ENCODE measurements around the gene ENPEP.
"Not testable (repeated sequence)": the region's sequence is repeated elsewhere in the genome, so short reads cannot be mapped to it uniquely, and the experiment has no call there.

The ENPEP gene

DNA sequence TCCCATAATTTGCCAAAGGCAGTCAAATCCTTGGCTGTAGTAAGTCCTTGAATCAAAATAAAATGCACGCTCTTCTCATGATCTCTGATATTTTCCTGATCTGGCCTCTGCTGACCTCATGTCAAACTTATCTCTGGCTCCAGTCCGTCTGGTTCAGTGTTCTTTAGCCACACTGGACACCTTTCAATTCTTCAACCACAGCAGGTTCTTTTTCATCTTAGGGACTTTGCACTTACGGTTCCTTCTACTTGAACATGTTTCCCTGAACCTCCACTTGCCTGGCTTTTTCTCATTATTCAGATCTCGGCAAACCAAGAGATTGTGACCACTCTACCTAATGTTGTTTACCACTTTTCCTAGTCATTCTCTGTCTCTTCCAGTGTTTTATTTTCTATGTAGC is 10.3 kb downstream of the ENPEP start:
- no peak for DNase-seq

GRCh38 chr4:110486850-110487249 is 10.9 kb downstream of the ENPEP start:
- DNase-seq = not testable (repeated sequence)

DNA sequence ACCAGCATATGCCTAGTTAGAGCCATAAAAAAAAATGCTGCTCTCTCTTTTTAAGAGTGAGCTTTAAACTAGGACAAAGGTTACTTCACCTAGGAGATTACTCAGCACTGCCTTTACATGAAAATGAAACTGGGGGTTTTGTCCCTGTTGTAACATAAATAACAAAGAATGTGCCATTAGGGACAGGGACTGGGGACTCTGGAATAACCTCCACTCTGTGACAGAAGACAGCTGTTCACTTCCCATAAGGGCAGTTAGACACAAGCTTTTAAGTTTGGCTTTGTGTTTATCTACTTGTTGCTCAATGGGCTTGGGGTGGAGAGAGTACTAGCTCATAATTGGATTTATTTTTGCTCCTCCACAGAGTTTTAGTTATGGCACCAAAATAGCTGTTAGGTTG is 11.9 kb downstream of the ENPEP start:
- no peak for DNase-seq

- no peak for DNase-seq
These were observed 14.1 kb downstream of the ENPEP start for GRCh38 chr4:110489901-110490508.

DNA sequence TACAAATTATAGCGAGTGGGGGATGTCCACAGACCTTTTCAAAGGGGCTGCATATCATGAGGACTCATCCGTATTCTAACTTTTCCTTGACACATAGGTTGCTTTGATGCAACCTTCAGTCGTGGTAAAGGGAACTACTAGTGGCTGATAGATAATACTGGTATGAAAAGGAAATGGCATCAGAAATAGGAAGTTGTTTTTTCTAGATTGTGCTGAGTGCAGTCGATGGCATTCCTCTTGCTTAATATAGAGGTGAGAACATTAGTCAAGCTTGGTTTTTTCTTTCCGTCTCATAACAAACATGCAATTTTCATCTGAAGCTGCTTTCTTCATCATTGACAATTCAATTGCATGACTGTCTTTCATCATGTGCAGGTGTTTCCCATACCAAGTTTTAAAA is 16.6 kb downstream of the ENPEP start:
- DNase-seq = no peak

GRCh38 chr4:110493520-110493919 is 17.6 kb downstream of the ENPEP start:
- no peak for DNase-seq

- DNase-seq = no peak
These were observed 22.5 kb downstream of the ENPEP start for GRCh38 chr4:110498420-110498819.

DNA sequence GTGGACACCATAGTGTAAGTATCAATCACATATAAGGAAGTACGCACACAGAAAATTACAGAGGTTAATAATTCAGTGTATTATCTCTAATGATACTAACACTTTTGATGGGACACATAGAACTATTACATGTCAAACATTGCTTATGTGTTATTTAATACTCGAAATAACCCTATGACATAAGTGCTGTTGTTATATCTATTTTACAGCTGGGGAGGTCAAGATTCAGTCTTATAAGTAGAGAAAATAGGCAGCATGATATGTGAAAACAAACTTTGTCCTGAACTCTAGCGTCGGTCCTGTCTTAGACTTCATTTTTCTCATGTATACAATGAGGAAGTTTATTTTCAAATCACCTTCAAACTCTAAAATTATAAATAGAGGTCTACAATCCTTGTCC is 23.2 kb downstream of the ENPEP start:
- no peak for DNase-seq

DNA sequence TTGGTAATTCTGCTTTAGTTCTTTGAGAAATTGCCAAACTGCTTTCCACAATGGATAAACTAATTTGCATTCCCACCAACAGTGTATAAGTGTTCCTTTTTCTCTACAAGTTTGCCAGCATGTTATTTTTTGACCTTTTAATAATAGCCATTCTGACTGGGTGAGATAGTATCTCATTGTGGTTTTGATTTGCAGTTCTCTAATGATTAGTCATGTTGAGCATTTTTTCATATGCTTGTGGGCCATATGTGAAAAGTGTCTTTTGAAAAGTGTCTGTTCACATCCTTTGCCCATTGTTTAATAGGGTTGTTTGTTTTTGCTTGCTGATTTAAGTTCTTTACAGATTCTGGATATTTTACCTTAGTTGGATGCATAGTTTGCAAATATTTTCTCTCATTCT is 25.9 kb downstream of the ENPEP start:
- no peak for DNase-seq

- DNase-seq = no peak
These were observed 27.5 kb downstream of the ENPEP start for GRCh38 chr4:110503270-110504083.

- DNase-seq = no peak
These were observed 28.1 kb downstream of the ENPEP start for GRCh38 chr4:110504084-110504435.

DNA sequence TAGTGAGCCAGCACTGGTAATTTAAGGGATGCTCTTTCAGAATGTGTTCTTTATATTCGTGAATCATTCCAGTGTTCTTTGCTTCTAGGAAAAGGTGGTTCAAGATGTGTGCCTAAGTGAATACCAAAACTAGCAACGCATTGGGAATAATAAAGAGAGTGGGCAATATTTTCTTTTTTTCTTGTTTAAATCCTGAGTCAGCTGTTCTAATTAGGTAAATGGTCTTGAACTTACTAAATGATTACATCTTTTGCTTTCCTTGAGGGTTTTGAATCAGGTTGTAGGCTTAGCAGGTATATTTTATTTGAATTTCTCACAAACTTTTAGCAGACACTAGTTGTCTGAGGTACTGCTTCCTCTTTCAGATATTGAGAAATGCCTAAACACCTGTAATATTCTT is 29.5 kb downstream of the ENPEP start:
- DNase-seq = no peak

DNA sequence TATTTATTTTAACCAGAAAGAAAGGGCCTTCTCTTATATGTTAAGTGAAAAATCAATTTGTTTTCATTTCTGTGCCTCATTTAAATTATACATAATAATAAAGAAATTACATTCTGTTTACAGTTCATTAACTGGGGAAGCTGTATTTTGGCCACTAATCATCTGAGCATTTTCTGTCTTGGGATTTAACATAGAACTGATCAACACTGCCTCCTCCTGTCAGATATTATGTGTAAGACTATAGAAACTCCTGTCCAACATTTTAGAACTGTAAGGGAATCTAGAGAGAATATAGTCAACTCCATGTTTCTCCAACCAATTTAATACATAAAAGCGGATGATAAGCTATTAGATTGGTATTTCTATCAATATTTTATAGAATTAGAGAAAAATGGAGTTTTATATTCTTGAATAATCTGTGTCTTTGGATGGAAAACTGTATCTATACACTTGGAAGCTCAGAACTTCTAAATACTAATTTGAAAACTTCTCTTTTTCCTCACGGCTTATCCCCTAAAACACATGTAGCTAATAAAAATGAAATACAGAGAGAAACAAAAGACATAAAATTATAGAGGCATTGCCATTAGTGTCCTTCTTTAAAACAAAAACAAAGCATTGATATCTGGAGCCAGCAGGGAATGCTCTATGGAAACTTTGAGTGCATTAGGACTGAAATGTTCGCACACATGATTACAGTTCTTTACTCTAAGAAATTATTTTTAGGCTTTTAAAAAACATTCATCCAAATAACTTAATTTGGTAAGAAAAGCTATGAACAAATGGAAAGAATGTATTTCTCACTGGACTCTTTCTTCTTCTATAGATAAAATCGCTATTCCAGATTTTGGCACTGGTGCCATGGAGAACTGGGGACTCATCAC is 33.1 kb downstream of the ENPEP start:
- no peak for DNase-seq

DNA sequence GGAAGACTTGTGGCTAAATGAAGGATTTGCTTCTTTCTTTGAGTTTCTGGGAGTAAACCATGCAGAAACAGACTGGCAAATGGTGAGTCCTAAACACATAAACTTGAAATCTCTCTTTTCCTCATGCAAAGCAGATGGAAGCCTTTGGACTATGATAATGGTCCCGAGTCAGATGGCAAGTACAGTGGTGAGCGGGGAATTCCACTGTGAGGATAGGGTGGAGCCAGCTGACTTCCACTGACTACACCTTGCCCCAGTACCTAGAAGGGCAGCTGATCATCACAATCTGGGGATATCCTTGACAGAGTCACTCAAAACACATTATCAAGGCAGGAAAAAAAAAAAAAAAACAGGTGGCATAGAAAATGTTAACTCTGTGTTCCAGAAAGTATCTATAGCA is 34.3 kb downstream of the ENPEP start:
- no peak for DNase-seq

- DNase-seq = peak; percentile 57
These were observed 35.1 kb downstream of the ENPEP start for GRCh38 chr4:110510955-110511544.

DNA sequence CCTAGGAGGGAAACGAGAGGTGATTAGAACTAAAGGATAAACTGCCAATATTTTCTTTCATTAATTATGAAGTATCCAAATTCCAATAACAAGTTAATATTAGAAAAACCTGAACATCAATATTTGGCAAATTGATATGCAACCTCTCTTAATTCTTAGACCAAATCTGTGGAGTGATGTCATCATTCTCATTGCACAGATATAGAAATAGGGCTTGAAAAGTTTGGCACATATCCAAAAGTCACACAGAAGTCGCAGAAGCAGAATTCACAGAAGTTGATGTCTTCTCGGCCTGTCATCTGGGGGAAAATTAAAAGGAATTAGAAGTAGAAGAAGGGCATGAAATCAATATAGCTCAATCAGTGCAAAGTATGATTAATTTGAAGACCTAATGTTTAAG is 36.9 kb downstream of the ENPEP start:
- no peak for DNase-seq

DNA sequence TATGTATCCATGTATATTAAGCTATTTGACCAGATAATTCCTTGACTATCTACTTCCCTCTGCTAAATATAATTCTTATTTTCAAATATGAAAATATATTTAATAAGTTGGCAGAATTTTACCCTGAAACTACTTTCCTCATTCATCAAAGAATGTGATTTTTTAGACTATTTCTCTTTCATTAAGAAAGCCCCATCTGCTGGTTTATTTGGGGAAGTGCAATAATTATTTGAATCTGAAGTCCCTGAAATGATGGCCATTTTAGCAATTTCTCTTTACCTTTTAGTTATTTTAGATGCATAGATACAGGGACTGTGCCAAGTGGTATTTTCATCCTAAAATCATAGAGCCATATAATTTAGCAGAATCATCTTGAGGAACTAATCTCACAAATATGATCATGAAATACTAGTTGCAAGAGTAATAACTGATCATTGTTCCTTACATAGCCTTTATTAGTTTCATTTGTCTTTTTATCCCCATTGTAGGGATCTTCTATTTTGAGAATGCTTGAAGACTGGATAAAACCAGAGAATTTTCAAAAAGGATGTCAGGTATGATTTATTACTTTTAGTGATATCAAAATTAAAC is 39.0 kb downstream of the ENPEP start:
- peak; percentile 35 for DNase-seq

GRCh38 chr4:110515676-110516075 is 39.7 kb downstream of the ENPEP start:
- no peak for DNase-seq

DNA sequence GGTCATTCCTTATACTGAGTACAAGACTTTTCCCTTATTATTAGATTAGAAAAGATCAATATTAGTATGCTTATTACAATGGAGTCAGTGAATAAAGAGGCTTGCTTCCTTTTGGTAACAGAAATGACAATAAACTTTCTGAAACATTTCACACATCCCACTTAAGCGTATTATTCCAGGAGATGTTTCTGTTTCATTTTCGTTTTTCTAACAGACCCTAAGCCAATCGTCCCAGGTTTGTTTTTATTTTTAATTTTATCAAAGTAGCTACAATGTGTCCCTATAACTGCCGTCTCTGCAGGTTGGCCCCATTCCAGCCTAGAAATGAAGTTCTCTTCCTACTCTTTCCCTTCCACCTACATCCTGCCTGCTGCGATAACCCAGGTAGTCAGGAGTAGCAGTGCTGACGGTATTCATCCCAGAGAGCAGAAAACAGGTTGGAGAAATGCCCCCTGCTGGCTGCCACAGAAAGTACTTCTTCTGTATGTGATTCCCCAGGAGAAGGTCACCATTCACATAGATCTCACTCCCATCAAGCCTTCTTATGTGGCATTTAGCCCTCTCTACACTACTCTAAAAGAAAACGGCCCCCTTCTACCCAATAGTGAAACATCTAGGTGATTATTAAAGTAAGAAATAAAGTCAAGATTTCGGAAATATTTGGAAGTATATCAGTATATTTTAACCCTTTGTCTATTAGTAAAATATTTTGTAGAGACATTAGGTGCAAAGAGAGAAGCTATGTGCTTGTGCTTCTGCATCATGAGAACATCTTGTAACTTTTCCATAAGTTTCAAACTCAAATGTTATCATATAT is 40.4 kb downstream of the ENPEP start:
- peak; percentile 73 for DNase-seq

GRCh38 chr4:110518889-110519490 is 43.0 kb downstream of the ENPEP start:
- DNase-seq = peak; percentile 34

DNA sequence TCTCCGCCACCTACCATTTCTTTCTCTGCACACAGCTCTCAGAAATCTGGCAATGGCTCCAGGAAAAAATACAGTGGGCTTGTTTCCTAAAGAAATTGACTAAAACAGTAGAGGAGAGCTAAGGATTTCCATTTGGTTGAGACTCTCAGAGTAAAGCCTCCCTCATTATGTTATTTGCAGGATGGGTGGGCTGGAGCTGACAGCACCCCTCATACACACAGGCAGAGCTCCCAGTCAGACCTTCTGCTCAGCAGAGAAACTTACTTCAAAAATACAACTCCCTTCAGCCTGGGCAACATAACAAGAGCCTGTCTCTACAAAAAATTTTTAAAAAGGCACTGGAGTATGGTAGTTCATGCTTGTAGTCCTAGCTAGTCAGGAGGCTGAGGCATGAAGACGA is 44.9 kb downstream of the ENPEP start:
- no peak for DNase-seq

DNA sequence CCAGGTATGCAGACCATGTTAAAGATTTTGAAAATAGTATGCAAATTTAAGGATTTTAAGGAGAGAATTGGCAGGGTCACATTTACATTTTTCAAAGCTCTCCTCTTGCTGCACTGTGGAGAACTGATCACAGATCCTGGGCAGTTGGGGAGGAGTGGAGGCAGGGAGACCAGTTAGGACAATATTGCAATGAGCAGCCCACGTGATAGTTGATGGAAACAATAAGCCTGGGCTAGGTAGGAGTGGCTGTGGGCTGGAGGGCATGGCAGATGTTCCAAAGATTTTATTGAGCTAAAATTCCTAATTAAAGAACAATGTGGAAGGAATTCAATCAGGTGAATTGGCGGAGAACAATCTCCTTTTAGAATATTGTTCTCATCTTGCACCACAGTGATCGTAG is 50.6 kb downstream of the ENPEP start:
- no peak for DNase-seq
